SKM-1 treated with dmso at 0.1 percent for 144 hours (cell line): ENCODE data around the gene PTOV1.

Experiments used
- DNase-seq: peaks from one replicate; lab custom pipeline; 2025; ENCODE audit not compliant: unreplicated experiment; lab: John Stamatoyannopoulos, UW

Gene PTOV1

DNA sequence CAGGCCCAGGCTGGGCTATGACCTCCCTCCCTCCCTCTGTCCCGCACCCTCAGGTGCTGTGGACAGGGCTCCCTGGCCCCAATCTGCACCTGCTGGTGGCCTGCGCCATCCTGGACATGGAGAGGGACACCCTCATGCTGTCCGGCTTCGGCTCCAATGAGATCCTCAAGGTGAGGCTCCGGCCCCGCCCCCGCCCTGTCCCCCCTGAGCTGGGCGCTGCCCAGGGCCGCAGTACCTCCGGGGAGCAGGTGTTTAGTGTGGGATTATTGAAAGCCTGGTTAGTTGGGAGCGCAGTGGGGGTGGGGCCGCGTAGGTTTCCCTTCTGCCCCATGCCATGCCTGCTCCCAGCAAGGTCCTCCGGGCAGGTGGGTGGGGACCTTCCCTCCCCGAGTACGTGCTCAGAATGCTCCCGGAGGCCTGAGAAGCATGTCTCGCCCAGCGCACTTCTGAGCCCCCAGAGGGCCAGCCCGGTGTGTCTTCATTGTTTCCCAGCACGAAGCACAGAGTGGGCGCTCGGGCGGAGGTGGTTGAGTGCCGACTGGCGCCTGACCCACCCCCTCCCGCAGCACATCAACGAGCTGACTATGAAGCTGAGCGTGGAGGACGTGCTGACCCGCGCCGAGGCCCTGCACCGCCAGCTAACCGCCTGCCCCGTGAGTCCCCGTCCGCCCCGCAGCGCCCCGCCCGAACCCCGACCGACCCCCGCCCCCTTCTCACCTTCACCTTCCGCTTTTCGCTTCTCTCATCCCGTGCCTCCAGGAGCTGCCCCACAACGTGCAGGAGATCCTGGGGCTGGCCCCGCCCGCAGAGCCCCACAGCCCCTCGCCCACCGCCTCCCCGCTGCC, 36.9 kb downstream of the PTOV1 start:
- no peak for DNase-seq

DNA sequence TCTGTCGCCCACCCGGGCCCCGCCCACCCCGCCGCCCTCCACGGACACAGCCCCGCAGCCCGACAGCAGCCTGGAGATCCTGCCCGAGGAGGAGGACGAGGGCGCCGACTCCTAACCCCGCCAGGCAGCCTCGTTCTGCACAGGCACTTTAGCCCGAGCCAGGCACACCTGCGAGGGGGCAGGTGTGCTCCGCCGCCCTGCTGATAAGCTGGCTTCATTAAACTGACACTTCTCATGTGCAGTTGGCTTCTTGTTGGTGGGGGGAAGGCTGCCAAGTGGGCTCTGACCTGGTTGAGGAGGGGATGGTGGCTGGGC, 37.5 kb downstream of the PTOV1 start:
- no peak for DNase-seq

DNA sequence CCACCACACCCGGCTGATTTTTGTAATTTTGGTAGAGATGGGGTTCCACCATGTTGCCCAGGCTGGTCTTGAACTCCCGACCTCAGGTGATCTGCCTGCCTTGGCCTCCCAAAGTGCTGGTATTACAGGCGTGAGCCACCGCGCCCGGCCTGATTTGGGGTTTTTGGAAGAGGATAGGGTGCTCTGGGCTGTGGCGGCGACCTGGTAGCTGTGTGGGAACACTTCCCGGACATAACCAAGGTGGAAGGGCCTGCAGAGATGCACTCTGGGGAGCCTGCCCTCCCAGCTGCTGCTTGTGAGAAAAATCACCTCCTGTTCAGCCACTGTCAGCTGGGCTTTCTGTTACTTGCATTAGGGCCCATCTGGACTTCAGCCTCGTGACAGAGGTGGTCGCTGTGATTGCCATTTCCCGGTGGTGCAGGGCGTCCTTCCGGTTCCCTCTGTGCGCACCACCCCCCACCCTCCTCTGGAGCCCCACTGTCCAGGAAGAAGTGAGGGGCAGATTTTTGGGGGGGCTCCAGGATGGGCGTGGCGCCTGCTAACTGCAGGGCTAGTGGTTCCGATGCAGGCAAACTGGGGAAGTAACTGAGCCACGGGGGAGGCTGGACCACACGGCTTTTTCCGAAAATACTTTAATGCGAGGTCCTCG, 38.2 kb downstream of the PTOV1 start:
- no peak for DNase-seq

DNA sequence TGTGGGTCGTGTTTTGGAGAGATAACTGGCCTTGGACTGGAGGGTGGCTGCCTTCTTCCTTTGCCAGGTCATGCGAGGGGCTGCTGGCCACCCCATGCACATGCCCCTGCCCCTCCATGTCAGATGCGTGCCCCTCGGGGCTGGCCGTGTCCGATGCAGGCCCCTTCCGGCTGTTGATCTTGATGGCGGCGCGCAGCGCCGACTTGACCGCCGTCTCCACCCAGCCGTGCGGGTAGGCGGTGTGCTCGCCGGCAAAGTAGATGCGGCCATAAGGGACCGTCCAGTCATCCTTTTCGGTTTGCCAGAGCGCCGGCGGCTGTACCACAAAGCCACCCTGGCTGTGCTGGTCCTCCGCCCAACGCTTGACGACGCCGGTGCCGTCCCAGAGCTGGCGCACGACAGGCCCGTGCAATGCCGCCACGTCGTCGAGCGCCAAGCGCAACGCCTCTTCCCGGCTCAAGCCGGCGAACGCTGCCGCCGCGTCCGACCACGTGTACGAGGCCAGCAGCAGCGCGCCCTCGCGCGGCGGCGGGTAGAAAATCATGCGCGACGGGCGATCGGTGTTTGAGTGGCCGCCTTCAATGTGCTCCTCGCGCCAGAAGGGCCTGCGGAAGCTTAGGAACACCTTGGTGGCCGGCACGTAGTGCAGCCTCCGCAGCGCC, 38.9 kb downstream of the PTOV1 start:
- peak; percentile 24 for DNase-seq

DNA sequence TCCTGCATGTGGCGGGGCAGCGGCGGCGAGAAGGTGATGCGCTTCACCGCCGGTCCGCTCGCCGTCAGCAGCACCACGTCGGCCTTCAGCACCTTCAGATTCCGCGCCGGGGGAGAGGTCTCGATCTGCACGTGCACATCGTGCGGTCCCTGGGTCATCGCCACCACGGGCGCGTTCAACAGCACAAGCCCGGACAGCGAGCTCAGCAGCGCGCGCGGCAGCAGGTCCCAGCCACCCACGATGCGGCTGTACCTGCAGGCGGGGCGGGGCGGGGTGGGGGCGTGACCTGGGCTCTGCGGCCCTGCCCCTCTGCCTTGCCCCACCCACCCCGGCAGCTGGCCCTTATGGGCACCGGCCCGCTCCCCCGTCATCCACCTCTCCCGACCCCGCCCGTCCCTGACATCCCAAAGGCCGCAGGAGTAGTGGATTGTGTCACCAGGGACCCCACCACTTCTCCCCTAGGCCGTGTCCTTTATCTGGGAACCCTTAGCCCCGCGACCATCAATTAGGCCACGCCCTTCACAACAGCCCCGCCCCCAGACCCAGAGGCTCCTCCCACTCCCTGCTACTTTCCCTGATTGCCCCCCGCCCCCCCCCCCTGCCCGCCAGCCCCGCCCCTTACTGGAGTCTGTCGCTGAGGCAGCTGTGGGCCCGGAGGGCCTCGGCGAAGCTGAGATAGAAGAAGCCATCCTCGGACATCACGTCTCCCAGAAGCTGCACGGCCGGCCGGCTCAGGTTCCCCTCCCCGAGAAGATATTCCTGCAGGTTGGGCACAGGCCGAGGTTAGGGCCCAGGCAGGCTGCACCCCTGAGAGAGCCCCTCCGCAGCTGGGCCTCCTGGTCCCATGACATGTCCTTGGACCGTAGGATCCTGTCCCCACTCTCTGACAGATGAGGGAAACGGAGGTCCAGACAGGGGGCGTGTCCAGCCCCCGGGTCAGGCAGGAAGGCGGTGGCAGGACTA, 39.7 kb downstream of the PTOV1 start:
- no peak for DNase-seq

DNA sequence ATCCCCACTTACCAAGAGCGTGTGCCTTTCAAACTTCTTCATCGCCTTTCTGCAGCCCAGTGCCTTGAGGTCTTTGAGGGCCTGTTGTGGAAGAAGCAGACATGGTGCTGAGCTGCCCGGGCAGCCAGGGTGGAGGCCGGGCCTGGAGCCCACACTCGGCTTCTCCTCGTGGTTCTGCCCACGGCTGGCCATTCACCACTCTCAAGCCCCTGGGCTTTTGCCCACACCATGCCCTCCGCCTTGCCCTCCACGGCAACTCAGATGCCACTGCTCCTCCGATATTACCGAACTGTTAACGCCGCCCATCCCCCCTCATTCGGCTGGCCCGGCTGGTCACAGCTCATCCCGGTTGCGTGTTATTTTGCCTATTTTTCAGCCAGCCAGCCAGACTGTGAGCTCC, 40.4 kb downstream of the PTOV1 start:
- DNase-seq, result no peak

DNA sequence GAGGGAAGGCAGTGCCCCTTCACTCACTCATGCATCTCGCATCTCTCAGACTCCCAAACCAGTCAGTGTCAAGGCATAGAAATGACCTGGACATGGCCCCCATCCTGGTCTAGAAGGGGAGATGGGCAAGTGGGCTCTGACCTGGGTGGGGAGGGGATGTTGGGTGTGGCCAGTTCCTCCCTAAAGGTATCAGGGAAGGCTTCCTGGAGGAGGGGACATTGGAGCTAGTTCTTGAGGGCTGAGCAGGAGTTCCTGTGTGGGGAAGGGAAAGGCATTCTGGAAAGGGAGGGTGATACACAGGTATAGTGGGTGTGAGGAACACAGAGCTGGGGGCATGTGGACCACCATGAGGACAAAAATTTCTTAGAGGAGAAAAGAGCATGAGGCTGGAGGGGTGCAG, 41.8 kb downstream of the PTOV1 start:
- DNase-seq, result no peak

DNA sequence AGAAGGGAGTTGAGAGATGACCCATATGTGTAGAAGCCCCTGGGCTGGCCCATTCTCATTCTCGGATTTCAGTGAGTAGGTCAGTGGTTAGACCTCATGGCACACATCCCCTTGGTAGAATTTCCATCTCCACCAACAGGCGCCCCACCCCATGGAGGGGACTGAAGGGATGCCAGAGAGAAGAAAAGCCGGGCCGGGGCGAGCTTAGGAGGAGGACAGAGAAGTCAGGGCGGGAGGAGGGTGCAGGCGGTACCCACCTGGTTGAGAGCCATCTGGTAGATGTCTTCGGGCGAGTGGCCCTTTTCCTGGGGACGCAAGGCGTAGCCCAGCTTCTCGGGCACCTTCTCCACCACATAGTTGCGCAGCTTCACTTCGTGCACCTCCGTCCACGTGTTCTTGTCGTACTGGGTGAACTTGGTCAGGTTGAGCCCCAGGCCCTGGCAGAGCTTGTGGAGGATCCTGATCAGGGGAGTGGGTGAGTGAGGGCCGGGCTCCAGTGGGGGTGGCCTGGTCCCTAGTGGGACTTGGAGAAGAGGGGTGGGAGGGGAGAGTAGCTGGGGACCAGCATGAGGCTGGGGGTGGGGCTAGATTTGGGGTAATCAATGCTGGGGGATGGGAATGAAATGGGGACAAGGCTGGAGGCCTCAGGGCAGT, 43.2 kb downstream of the PTOV1 start:
- no peak for DNase-seq

DNA sequence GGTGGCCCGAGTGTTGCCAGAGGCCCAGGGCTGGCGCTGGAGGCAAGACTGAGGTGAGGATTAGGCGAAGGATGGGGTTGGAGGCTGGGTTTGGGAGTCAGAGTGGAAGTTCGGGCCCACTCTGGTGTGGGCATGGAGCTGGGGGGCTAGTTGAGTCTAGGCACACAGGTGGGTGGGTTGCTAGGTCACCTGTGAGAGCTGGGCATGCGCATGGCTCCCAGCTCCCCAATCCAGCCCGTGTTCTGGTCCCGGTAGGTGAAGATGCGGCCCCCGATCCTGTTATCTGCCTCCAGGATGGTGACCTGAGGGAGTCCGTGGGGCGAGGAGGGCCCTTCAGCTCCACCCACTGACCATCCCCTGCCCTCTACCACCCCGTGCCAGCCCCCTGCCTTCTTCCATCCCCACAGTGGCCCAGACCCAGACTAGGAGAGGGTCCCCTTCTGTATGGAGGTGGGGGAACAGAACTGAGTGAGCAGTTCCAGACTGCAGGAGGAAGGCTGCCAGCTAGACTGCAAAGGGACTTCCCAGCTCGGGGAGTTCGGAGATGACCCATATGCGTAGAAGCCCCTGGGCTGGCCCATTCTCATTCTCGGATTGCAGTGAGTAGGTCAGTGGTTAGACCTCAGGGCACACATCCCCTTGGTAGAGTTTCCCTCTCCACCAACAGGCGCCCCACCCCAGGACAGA, 44.1 kb downstream of the PTOV1 start:
- no peak for DNase-seq

DNA sequence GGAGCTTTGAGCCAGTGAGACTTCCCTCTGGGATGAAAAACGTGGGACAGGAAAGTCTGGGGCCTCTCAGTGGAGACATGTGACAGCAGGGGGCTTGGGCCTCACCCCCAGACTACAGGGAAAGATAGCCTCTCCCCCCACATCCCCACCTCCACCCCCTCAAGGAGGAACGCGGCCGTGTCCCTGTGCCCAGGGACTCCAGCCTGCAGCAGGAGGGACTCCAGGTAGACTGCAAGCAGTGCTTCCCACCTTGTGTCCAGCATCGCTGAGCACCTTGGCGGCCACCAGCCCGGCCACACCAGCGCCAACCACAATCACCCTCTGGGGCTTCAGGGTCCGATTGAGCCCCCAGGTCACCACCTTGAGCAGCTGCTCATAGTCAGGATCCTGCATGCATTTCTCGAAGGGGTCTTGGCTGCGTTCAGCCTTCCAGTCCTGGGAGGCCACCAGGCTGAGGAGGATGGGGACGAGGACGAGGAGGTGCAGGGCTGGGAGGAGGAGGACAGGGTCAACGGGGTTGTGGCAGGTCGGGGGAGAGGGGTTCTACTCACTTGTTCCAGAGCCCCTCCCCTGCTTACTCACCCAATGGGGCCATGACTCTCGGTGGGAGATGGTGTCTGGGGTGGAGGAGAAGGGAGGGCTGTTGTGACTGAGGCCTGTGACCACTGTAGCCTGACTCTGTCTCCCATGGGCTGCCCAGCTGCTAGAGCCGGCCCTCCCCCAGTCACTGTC, 44.8 kb downstream of the PTOV1 start:
- no peak for DNase-seq

DNA sequence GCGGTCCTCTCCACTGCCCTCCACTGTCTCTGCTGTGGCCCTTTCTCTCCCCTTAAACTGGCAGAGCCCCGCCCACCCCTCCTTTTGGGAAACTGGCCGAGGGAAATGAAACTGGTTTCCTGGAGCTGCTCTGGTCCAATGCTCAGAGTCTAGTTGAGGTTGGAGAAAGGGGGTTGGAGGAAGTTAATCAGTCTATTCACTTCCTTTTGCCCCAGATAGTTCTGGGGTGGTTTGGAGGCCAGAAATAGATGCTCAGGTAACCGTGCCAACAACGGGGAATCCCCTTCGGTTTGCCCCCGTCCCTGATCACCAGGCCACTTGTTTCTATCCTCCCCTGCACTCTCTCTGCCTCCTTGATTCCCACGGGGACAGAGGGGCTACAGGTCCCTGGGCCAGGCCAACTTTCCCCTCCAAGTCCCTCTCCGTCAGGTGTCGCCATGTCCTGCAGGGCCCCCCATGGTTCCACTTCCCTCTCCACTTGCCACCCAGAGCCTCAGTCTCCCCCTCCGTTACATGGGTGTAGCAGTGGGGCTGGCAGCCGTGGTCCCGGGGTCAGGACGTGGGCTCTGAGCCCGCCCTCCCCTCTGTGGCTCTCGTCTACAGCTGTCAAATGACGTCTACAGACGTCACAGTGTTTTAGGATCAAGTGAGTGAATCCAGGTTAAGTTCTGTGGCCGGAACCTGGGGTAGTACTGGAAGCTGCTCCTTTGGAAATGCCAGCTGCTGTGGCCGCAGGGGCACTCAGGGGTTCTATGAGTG, 46.1 kb downstream of the PTOV1 start, which contains the start of gene IL4I1:
TSS of gene IL4I1 (minus strand) at position 25 of the 759 bp plus-strand sequence. CDS start 727 bp downstream, outside the sequence.
- DNase-seq, result peak; percentile 22

DNA sequence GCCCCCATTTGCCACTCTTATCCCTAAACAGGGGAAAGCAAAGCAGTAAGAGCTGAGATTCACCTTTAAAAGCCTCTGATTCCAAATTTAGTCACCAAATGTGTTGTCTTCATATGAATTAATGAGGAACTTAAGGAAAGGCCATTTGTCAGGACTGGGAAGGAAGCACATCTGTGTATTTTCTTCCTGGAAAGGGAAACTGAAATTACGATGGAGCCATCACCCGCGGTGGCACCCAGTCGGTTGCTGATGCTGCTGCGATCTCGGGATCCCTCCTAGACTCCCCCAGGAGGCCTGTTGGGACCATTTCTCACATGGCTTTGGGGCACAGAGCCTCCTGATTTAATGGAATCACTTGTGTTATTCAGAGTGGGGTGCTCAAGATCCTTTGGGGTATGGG, 53.2 kb downstream of the PTOV1 start:
- DNase-seq, result no peak

DNA sequence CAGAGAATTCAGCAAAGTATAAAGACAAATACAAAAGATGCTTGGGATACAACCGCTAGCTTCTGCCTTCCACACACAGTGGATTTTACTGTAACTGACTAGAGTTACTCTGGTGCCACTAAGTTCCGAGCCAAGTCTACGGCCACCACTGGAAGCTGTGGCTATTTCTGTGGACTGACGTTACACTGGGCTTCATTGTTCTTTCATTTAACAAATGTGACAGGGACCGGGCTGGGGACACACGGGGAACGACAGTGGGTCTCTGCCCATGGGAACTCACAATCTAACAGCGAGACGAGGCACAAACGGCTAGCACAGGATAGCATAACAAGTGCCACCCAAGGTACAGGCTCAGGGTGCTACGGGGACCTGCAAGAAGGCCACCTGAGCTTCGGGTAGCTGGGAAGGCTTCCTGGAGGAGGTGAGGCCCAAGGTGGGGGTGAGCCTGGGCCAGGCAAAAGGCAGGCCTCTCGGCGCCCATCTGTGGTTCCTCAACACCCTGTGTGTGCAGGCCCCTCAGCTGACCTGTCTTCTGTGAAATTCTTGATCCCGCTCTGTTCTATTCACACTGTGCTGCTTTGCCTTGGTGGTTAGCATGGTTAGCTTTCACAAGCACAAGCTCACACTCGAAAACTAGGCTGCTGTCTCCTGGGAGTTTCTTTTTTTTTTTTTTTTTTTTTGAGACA, 56.1 kb downstream of the PTOV1 start:
- no peak for DNase-seq

DNA sequence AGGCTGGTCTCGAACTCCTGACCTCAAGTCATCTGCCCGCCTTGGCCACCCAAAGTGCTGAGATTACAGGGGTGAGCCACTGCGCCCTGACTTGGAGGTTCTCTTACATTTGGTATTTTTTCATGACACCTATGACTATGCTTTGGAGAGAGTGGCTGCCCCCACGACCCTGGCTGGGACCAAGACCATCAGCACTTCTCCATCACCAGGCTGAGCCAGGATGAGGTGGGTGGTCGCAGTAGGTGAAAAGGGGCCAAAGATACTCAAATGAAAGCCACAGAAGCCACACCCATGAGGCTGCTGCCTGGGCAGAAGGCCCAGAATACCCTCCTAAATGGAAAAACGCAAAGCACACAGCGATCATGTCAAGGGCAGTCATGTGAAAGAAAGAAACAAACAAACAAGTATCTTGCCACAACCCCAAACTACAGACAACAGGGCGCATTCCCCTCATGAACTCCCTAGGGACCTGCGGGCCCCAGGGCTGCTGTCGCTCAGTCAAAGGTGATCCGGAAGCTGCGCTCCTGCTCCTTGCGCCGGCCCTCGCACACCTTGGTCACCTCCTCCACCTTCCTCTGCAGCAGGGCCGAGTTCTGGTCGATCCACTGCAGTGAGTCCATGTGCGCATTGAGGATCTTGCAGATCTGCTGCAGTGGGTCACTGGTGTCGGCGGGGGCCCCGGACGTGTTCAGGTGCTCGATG, 56.9 kb downstream of the PTOV1 start:
- DNase-seq, result no peak

DNA sequence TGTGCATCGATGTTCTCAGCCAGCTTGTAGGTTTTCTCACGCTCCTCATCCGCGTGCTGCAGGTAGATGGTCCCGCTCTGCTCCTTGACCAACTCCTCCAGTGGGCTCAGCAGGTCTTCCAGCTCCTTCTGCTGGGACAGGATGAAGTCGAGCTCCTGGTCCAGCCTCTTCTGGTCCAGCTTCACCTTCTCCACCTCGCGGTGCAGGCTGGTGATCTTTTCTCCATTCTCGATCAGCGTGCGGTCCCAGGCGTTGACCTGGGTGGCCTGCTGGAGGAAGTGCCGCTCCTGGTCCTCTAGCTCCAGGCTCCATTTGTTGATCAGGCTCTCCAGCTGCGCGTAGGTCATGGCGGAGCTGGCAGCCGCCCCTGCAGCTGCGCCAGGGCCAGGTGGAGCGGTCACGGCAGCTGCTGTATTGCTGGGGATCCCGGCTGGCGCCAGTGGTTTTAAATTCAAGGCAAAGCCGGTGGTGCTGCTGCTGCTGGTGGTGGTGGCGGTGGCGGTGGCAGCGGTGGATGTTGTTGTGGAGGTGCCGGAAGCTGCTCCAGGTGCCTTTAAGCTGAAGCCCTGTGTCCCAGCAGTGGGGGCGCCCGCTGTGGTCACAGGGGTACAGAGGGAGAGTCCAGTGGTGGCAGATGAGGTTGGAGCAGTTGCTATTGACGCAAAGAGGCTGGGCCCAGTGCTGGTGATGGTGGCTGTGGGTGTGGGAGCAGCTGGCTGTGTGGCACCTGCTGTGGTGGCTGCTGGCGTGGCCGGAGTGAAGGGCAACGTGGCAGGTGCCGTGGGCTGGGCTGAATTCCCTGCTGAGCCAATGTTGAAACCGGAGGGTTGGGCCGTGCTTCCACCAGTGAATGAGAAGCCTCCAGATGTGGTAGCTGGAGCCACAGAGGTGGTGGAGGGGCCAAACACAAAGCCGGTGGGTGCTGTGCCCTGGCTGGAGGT, 57.8 kb downstream of the PTOV1 start:
- no peak for DNase-seq

DNA sequence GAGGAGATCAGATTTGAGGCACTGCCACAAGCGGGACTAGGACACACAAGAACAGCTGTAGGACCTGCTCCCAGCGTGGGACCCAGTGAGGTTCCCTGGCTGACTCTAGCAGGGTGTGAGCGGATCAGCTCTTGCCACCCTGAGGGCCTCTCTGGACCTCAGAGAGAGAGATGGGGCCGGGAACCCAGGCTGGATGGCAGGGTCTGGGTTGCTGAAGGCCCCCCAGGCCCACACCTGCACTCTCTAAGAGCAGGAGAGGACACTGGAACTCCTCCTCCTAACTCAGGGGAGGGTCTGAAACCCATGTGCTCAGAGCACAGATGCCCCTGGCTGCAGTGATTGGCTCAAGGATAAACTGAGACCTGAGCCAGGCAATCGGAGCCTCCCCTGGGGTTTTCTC, 59.2 kb downstream of the PTOV1 start:
- DNase-seq, result no peak
